Activated CD4-positive, alpha-beta memory T cell treated with anti-CD3 and anti-CD28 coated beads, Interleukin-2, amount 10 ng/mL, durations not matched to agents 7 days and 5 days (primary cell): Measurements from ENCODE around the gene KCNJ18. TPM values are rescaled to one million over a fixed set of nuclear protein-coding genes. Genes with fewer than 3 reads are reported as not detected.
"Not testable (repeated sequence)": the region's sequence is repeated elsewhere in the genome, so short reads cannot be mapped to it uniquely, and the experiment has no call there.

Source experiments
- CTCF ChIA-PET: fragments of 350-600 bp; sonication (Branson Sonifier 250); formaldehyde crosslinking; loops from one replicate; lab custom pipeline; 2021; ENCODE audit warnings: antibody characterized with exemption, inconsistent platforms; lab: Charles Lee
- POLR2A ChIA-PET: fragments of 350-600 bp; sonication (Branson Sonifier 250); formaldehyde crosslinking; loops from one replicate; lab custom pipeline; 2021; ENCODE audit warnings: antibody characterized with exemption; lab: Charles Lee
- DNase-seq: peaks from one replicate; pipeline ENCODE4 v3.0.0-alpha.2; 2020
- H3K27ac Mint-ChIP-seq: one replicate; pipeline ENCODE4 v1.8.0; 2021; ENCODE audit warnings: mild to moderate bottlenecking, mixed read lengths
- H3K27me3 Mint-ChIP-seq: one replicate; pipeline ENCODE4 v1.8.0; 2021; ENCODE audit warnings: mixed read lengths
- H3K36me3 Mint-ChIP-seq: one replicate; pipeline ENCODE4 v1.8.0; 2021; ENCODE audit warnings: low read depth, mixed read lengths
- H3K4me1 Mint-ChIP-seq: one replicate; pipeline ENCODE4 v1.8.0; 2021; ENCODE audit warnings: mixed read lengths
- H3K4me3 Mint-ChIP-seq: one replicate; pipeline ENCODE4 v1.8.0; 2021; ENCODE audit warnings: mild to moderate bottlenecking, mixed read lengths
- H3K9me3 Mint-ChIP-seq: one replicate; pipeline ENCODE4 v1.8.0; 2021; ENCODE audit warnings: mixed read lengths
- total RNA-seq, 2 experiments: library from RNA; stranded (reverse); gene quantifications; one replicate each; pipeline ENCODE4 v1.2.3, GENCODE V29; 2021

Gene KCNJ18
- total RNA-seq, 2 experiments from 2014 or later, result not detected

GRCh38 chr17:21675739-21676130, 16.6 kb upstream of the KCNJ18 start:
- POLR2A ChIA-PET, H3K36me3 Mint-ChIP-seq, H3K27me3 Mint-ChIP-seq, CTCF ChIA-PET, H3K27ac Mint-ChIP-seq, H3K4me3 Mint-ChIP-seq, H3K4me1 Mint-ChIP-seq, DNase-seq: not testable (repeated sequence)
- H3K9me3 Mint-ChIP-seq, result peaks cover 31% of the 10 kb centered on the region

DNA sequence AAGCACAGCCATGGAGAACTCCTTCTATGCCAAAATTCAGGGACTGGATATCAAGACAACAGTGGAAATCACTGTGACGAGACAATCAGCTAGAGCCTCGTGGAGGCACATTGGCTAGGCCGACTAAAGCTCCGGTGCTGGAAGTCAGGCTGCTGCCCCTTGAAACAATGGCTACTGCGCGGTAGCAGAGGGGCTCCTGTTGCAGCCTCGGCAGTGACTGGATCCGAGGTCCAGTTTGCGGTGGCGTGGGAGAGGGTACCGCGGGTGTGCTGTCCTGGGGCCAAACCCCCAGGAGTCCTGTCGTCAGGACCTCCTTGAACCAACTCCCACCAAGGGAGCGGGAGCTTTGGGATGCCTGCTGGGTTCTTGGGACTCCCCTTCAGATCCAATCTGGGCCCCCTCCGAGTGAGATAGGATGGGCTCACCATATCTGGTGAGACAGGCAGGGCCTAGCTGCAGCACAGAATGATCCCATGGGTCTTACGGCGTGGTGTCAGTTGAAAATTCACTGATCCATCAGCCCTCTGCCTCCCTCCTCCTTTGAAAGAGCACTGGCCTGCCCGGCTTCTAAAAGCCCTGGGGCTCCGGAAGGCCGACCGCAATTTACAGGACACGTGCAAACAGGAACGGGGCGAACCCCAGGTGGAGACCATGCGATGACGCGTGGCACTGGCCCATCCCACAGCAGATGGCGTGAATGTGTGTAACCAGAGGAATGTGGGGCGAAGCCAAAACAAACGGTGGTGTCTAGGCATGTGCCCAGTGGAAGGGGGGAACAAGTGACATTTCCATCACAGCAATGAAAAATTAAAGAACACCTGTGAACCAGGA, 15.8 kb upstream of the KCNJ18 start:
- Mint-ChIP-seq H3K9me3 (peaks cover 31% of the 10 kb centered on the region), H3K27ac (no peak overlapping the region), H3K36me3 (peaks cover 2% of the 10 kb centered on the region), H3K27me3 (no peaks in the 10 kb centered on the region), H3K4me1 (no peaks in the 10 kb centered on the region), H3K4me3 (no peak overlapping the region)
- ChIA-PET POLR2A (no interaction called here), CTCF (no interaction called here)
- no peak for DNase-seq

DNA sequence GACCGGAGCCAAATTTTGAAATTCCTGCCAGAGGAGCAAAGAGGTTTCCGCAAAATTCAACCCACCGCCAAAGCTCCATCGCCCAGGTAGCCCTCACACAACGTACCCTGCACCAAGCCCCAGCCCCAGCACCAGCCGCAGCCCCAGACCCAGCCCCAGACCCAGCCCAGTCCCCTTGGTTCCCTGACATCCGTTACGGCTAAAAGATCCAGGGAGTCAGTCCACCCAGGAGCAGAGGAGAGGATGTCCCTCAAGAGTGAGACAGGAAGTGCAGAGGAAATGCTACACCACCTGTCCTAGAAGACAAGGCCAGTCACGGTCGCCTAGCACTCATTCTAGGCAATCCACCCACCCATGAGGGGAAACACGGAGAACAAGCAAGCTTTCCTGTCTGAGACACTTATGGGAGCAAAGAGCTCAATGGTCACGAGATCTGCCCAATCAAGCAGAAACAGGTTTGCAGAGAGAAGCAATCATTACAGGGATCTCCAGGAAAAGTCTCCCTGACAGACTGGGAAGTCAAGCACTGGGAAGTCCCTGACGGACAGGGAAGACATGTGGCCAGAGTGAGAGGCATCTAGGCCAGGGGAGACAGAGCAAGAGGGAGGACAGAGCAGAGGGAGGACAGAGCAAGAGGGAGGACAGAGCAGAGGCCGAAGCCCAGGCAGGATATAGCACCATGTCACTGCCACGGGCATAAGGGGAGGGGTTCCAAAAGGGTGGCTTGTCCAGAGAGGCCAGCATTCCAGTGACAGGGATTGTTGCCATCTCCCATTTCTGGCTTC, 15.0 kb upstream of the KCNJ18 start:
- ChIA-PET POLR2A (no interaction called here), CTCF (no interaction called here)
- Mint-ChIP-seq H3K27me3 (no peaks in the 10 kb centered on the region), H3K4me1 (no peaks in the 10 kb centered on the region), H3K36me3 (peaks cover 2% of the 10 kb centered on the region), H3K4me3 (no peak overlapping the region), H3K27ac (no peak overlapping the region), H3K9me3 (peaks cover 31% of the 10 kb centered on the region)
- DNase-seq, result no peak

- Mint-ChIP-seq H3K4me3 (no peak overlapping the region), H3K9me3 (peaks cover 31% of the 10 kb centered on the region), H3K27ac (no peak overlapping the region), H3K36me3 (peaks cover 2% of the 10 kb centered on the region), H3K4me1 (no peaks in the 10 kb centered on the region), H3K27me3 (no peaks in the 10 kb centered on the region)
- ChIA-PET CTCF (no interaction called here), POLR2A (no interaction called here)
- no peak for DNase-seq
These were observed 14.4 kb upstream of the KCNJ18 start for GRCh38 chr17:21677911-21678310.

- H3K27ac Mint-ChIP-seq, result no peak overlapping the region
- peaks cover 2% of the 10 kb centered on the region for H3K36me3 Mint-ChIP-seq
- ChIA-PET POLR2A (no interaction called here), CTCF (no interaction called here)
- H3K27me3 Mint-ChIP-seq, result no peaks in the 10 kb centered on the region
- H3K9me3 Mint-ChIP-seq, result peaks cover 26% of the 10 kb centered on the region
- H3K4me3 Mint-ChIP-seq, result no peak overlapping the region
- H3K4me1 Mint-ChIP-seq, result no peaks in the 10 kb centered on the region
- DNase-seq, result no peak
These were observed 13.8 kb upstream of the KCNJ18 start for GRCh38 chr17:21678393-21679081.

DNA sequence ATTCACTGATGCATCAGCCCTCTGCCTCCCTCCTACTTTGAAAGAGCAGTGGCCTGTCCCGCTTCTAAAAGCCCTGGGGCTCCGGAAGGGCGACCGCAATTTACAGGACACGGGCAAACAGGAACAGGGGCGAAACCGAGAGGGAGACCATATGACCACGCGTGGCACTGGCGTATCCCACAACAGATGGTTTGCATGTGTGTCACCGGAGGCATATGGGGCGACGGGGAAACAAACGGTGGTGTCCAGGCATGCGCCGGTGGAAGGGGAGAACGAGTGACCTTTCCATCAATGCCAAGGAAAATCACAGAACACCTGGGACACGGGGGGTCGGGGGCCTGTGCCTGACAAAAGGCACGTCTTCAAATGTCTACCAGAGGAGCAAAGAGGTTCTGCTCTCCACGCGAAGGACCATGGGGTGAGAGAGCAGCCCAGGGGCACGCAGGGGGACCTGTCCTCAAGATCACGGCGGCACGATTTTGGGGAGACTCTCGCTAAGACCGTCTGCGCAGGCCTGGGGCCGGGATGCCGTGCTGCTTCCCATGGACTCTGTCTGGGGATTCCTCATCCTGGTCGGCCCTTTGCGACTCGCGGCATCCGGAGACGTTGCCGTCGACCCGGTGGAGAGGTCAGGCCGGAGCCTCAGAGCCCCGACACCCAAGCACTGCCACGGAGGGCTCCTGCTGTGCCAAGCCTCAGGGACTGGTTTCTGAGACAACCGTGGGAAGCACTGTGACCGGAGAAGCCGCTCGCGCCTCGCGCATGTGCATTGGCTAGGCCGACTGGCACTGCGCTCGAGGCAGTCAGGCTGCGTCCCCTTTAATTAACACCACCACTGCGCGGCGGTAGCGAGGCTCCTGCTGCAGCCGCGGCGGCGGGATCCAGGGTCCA, 12.8 kb upstream of the KCNJ18 start:
- ChIA-PET POLR2A (no interaction called here), CTCF (no interaction called here)
- DNase-seq, result no peak
- Mint-ChIP-seq H3K9me3 (peaks cover 23% of the 10 kb centered on the region), H3K4me1 (no peaks in the 10 kb centered on the region), H3K27ac (no peak overlapping the region), H3K27me3 (no peaks in the 10 kb centered on the region), H3K4me3 (no peak overlapping the region), H3K36me3 (peaks cover 2% of the 10 kb centered on the region)

GRCh38 chr17:21680366-21680765, 12.0 kb upstream of the KCNJ18 start:
- peaks cover 2% of the 10 kb centered on the region for H3K36me3 Mint-ChIP-seq
- CTCF ChIA-PET, result no interaction called here
- POLR2A ChIA-PET, result no interaction called here
- H3K4me1 Mint-ChIP-seq, result no peaks in the 10 kb centered on the region
- no peak overlapping the region for H3K27ac Mint-ChIP-seq
- no peaks in the 10 kb centered on the region for H3K27me3 Mint-ChIP-seq
- H3K4me3 Mint-ChIP-seq, result no peak overlapping the region
- no peak for DNase-seq
- H3K9me3 Mint-ChIP-seq, result peaks cover 17% of the 10 kb centered on the region

GRCh38 chr17:21680850-21681351, 11.4 kb upstream of the KCNJ18 start:
- POLR2A ChIA-PET, H3K4me1 Mint-ChIP-seq, DNase-seq, H3K36me3 Mint-ChIP-seq, H3K27ac Mint-ChIP-seq, H3K27me3 Mint-ChIP-seq, CTCF ChIA-PET, H3K4me3 Mint-ChIP-seq: not testable (repeated sequence)
- H3K9me3 Mint-ChIP-seq, result peaks cover 13% of the 10 kb centered on the region

- POLR2A ChIA-PET, DNase-seq, H3K27me3 Mint-ChIP-seq, H3K4me1 Mint-ChIP-seq, H3K27ac Mint-ChIP-seq, H3K36me3 Mint-ChIP-seq, H3K4me3 Mint-ChIP-seq, CTCF ChIA-PET: not testable (repeated sequence)
- H3K9me3 Mint-ChIP-seq, result peaks cover 14% of the 10 kb centered on the region
These were observed 10.7 kb upstream of the KCNJ18 start for GRCh38 chr17:21681576-21681975.

GRCh38 chr17:21682130-21682529, 10.2 kb upstream of the KCNJ18 start:
- POLR2A ChIA-PET, H3K36me3 Mint-ChIP-seq, H3K27ac Mint-ChIP-seq, CTCF ChIA-PET, H3K27me3 Mint-ChIP-seq, H3K4me1 Mint-ChIP-seq, H3K4me3 Mint-ChIP-seq, DNase-seq: not testable (repeated sequence)
- H3K9me3 Mint-ChIP-seq, result peaks cover 16% of the 10 kb centered on the region

GRCh38 chr17:21683142-21683712, 9.1 kb upstream of the KCNJ18 start:
- H3K9me3 Mint-ChIP-seq, H3K4me3 Mint-ChIP-seq, CTCF ChIA-PET, H3K36me3 Mint-ChIP-seq, H3K27ac Mint-ChIP-seq, H3K27me3 Mint-ChIP-seq, H3K4me1 Mint-ChIP-seq, DNase-seq, POLR2A ChIA-PET: not testable (repeated sequence)

DNA sequence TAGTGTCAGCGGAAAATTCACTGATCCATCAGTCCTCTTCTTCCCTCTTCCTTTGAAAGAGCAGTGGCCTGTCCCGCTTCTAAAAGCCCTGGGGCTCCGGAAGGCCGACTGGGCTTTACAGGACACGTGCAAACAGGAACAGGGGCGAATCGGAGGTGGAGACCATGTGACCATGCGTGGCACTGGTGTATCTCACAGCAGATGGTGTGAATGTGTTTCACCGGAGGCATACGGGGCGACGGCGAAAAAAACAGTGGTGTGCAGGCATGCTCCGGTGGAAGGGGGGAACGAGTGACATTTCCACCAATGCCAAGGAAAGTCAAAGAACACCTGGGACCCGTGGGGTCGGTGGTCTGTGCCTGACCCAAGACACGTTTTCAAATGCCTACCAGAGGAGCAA, 8.4 kb upstream of the KCNJ18 start:
- H3K27me3 Mint-ChIP-seq, POLR2A ChIA-PET, H3K36me3 Mint-ChIP-seq, CTCF ChIA-PET, H3K9me3 Mint-ChIP-seq, H3K4me1 Mint-ChIP-seq, DNase-seq, H3K27ac Mint-ChIP-seq, H3K4me3 Mint-ChIP-seq: not testable (repeated sequence)
